Measurements from ENCODE around the gene MED15. TPM values are rescaled to one million over a fixed set of nuclear protein-coding genes. Genes with fewer than 3 reads are reported as not detected.
"Not testable (repeated sequence)": the region's sequence is repeated elsewhere in the genome, so short reads cannot be mapped to it uniquely, and the experiment has no call there.

MED15 gene
- total RNA-seq, 1 donor from 2014 or later: 83.6 TPM

GRCh38 chr22:20497426-20497825 is 10.0 kb upstream of the MED15 start:
- no peak for TF ChIP-seq CTCF (IDR thresholded peaks at IDR 0.05; ENCODE audit: partially characterized antibody, unreplicated experiment)
- Mint-ChIP-seq H3K4me1 (ENCODE audit: low read depth, unreplicated experiment) (peaks cover 3% of the 10 kb centered on the region), H3K4me3 (ENCODE audit: unreplicated experiment) (no peak overlapping the region), H3K36me3 (ENCODE audit: unreplicated experiment) (no peaks in the 10 kb centered on the region), H3K27me3 (ENCODE audit: unreplicated experiment) (peaks cover 8% of the 10 kb centered on the region), H3K9me3 (ENCODE audit: unreplicated experiment) (peaks cover 9% of the 10 kb centered on the region), H3K27ac (ENCODE audit: unreplicated experiment) (peak overlapping the region; percentile 45)
- no peak for DNase-seq

- peaks cover 3% of the 10 kb centered on the region for H3K4me1 Mint-ChIP-seq (ENCODE audit: low read depth, unreplicated experiment)
- TF ChIP-seq CTCF (IDR thresholded peaks at IDR 0.05; ENCODE audit: partially characterized antibody, unreplicated experiment): no peak
- no peak overlapping the region for H3K4me3 Mint-ChIP-seq (ENCODE audit: unreplicated experiment)
- peaks cover 9% of the 10 kb centered on the region for H3K9me3 Mint-ChIP-seq (ENCODE audit: unreplicated experiment)
- no peak for DNase-seq
- peaks cover 8% of the 10 kb centered on the region for H3K27me3 Mint-ChIP-seq (ENCODE audit: unreplicated experiment)
- H3K27ac Mint-ChIP-seq (ENCODE audit: unreplicated experiment): no peak overlapping the region
- no peaks in the 10 kb centered on the region for H3K36me3 Mint-ChIP-seq (ENCODE audit: unreplicated experiment)
Measured at GRCh38 chr22:20498913-20499312, 8.5 kb upstream of the MED15 start.

- H3K4me3 Mint-ChIP-seq (ENCODE audit: unreplicated experiment): no peak overlapping the region
- no peak overlapping the region for H3K27ac Mint-ChIP-seq (ENCODE audit: unreplicated experiment)
- peaks cover 5% of the 10 kb centered on the region for H3K9me3 Mint-ChIP-seq (ENCODE audit: unreplicated experiment)
- no peak for TF ChIP-seq CTCF (IDR thresholded peaks at IDR 0.05; ENCODE audit: partially characterized antibody, unreplicated experiment)
- DNase-seq: no peak
- H3K36me3 Mint-ChIP-seq (ENCODE audit: unreplicated experiment): no peaks in the 10 kb centered on the region
- peaks cover 5% of the 10 kb centered on the region for H3K27me3 Mint-ChIP-seq (ENCODE audit: unreplicated experiment)
- no peaks in the 10 kb centered on the region for H3K4me1 Mint-ChIP-seq (ENCODE audit: low read depth, unreplicated experiment)
Measured at GRCh38 chr22:20499769-20500168, 7.6 kb upstream of the MED15 start.

- Mint-ChIP-seq H3K4me1 (ENCODE audit: low read depth, unreplicated experiment) (peaks cover 5% of the 10 kb centered on the region), H3K27me3 (ENCODE audit: unreplicated experiment) (peaks cover 1% of the 10 kb centered on the region), H3K9me3 (ENCODE audit: unreplicated experiment) (peaks cover 3% of the 10 kb centered on the region), H3K27ac (ENCODE audit: unreplicated experiment) (no peak overlapping the region), H3K36me3 (ENCODE audit: unreplicated experiment) (no peaks in the 10 kb centered on the region), H3K4me3 (ENCODE audit: unreplicated experiment) (no peak overlapping the region)
- TF ChIP-seq CTCF (IDR thresholded peaks at IDR 0.05; ENCODE audit: partially characterized antibody, unreplicated experiment): no peak
- DNase-seq: no peak
Measured at GRCh38 chr22:20503816-20504215, 3.6 kb upstream of the MED15 start.

GRCh38 chr22:20504293-20504922 is 3.0 kb upstream of the MED15 start:
- peaks cover 11% of the 10 kb centered on the region for H3K4me1 Mint-ChIP-seq (ENCODE audit: low read depth, unreplicated experiment)
- H3K36me3 Mint-ChIP-seq (ENCODE audit: unreplicated experiment); H3K9me3 Mint-ChIP-seq (ENCODE audit: unreplicated experiment); H3K4me3 Mint-ChIP-seq (ENCODE audit: unreplicated experiment); DNase-seq; H3K27ac Mint-ChIP-seq (ENCODE audit: unreplicated experiment); H3K27me3 Mint-ChIP-seq (ENCODE audit: unreplicated experiment): not testable (repeated sequence)
